Fibroblast of pulmonary artery (primary cell): ENCODE results near the gene TKT.

Experiments
- DNase-seq: peaks from one replicate; pipeline ENCODE4 v3.0.0-alpha.2; 2010; ENCODE audit warnings: low read depth
- H3K4me3 ChIP-seq: replicated peaks from 2 replicates; pipeline ENCODE4 v1.5.1; 2011; ENCODE audit warnings: low read depth, mild to moderate bottlenecking, control low read depth, low read length, moderate library complexity
- CTCF ChIP-seq: IDR thresholded peaks from 2 replicates; pipeline ENCODE4 v1.5.1; 2011; ENCODE audit warnings: mild to moderate bottlenecking, control low read depth, low read length, inconsistent platforms; ENCODE audit errors: missing control alignments

Gene TKT

GRCh38 chr3:53178246-53178645 is 77.6 kb downstream of the TKT start:
- DNase-seq: no peak
- no peak for TF ChIP-seq CTCF
- no peak overlapping the region for H3K4me3 ChIP-seq

- TF ChIP-seq CTCF: no peak
- no peak for DNase-seq
- H3K4me3 ChIP-seq: no peak overlapping the region
Observed at GRCh38 chr3:53175613-53176540, 79.9 kb downstream of the TKT start.
